Measurements from ENCODE around the gene IRF2BPL. TPM values are rescaled to one million over a fixed set of nuclear protein-coding genes. Genes with fewer than 3 reads are reported as not detected.

The IRF2BPL gene
- total RNA-seq, 2 experiments from 2014 or later, result 23.7 to 25.8 TPM

- peaks cover 4% of the 10 kb centered on the region for H3K4me1 ChIP-seq (ENCODE audit: insufficient read depth, low read length, poor library complexity, severe bottlenecking)
- no peaks in the 10 kb centered on the region for H4K20me1 ChIP-seq (ENCODE audit: insufficient read depth, low read length)
- H3K36me3 ChIP-seq (ENCODE audit: insufficient read depth, low read length), result no peaks in the 10 kb centered on the region
- H3K79me2 ChIP-seq (ENCODE audit: insufficient read depth, low read depth, low read length), result no peaks in the 10 kb centered on the region
- H2AFZ ChIP-seq (ENCODE audit: low read length), result no peak overlapping the region
- CTCF ChIA-PET (ENCODE audit: unreplicated experiment), result no interaction called here
- BruUV-seq (replicated peaks), result no TSS peak
- no peak for DNase-seq (ENCODE audit: low spot score)
- intact Hi-C loops (cut with micrococcal nuclease; ENCODE audit: unreplicated experiment), result loop anchor here (1.0 kb wide), 7 partner anchors 16 to 180 kb away; partner anchors contain the start of gene IRF2BPL
- H3K4me3 ChIP-seq (ENCODE audit: low read depth, low read length, poor library complexity, severe bottlenecking), result no peak overlapping the region
- no peaks in the 10 kb centered on the region for H3K9me3 ChIP-seq (ENCODE audit: low read length)
- POLR2A ChIA-PET, result no interaction called here
- no peaks in the 10 kb centered on the region for H3K9me2 ChIP-seq (ENCODE audit: insufficient read depth, low read length)
- TF ChIP-seq CTCF (conservative IDR thresholded peaks at IDR 0.05; ENCODE audit: low read length) (no peak), EZH2phosphoT487 (IDR thresholded peaks at IDR 0.05; ENCODE audit: borderline replicate concordance, low read depth, low read length) (no peak)
- no peak overlapping the region for H3K4me2 ChIP-seq (ENCODE audit: low read length)
- no peak overlapping the region for H3K27ac ChIP-seq (ENCODE audit: low read depth, low read length, poor library complexity, severe bottlenecking)
Measured at GRCh38 chr14:77052281-77053044, 24.0 kb upstream of the IRF2BPL start.

GRCh38 chr14:77051116-77051515 lies 22.6 kb upstream of the IRF2BPL start:
- Histone ChIP-seq H3K27ac (ENCODE audit: low read depth, low read length, poor library complexity, severe bottlenecking) (no peak overlapping the region), H3K4me2 (ENCODE audit: low read length) (no peak overlapping the region), H2AFZ (ENCODE audit: low read length) (no peak overlapping the region), H3K36me3 (ENCODE audit: insufficient read depth, low read length) (no peaks in the 10 kb centered on the region), H3K9me2 (ENCODE audit: insufficient read depth, low read length) (no peaks in the 10 kb centered on the region), H4K20me1 (ENCODE audit: insufficient read depth, low read length) (no peaks in the 10 kb centered on the region), H3K4me1 (ENCODE audit: insufficient read depth, low read length, poor library complexity, severe bottlenecking) (peaks cover 4% of the 10 kb centered on the region), H3K79me2 (ENCODE audit: insufficient read depth, low read depth, low read length) (no peaks in the 10 kb centered on the region), H3K4me3 (ENCODE audit: low read depth, low read length, poor library complexity, severe bottlenecking) (no peak overlapping the region), H3K9me3 (ENCODE audit: low read length) (no peaks in the 10 kb centered on the region)
- no TSS peak for BruUV-seq (replicated peaks)
- TF ChIP-seq CTCF (conservative IDR thresholded peaks at IDR 0.05; ENCODE audit: low read length) (no peak), EZH2phosphoT487 (IDR thresholded peaks at IDR 0.05; ENCODE audit: borderline replicate concordance, low read depth, low read length) (no peak)
- intact Hi-C loops (cut with micrococcal nuclease; ENCODE audit: unreplicated experiment), result no loop called here
- DNase-seq (ENCODE audit: low spot score), result no peak
- ChIA-PET POLR2A (interaction anchor here (2.4 kb wide), 1 partner anchor 11 kb away, joined by 7 read pairs; no protein-coding TSS in a partner anchor), CTCF (ENCODE audit: unreplicated experiment) (interaction anchor here (0.6 to 0.9 kb wide), 2 partner anchors 23 to 89 kb away, joined by 3 read pairs; no protein-coding TSS in a partner anchor)

- Histone ChIP-seq H4K20me1 (ENCODE audit: insufficient read depth, low read length) (no peaks in the 10 kb centered on the region), H3K4me3 (ENCODE audit: low read depth, low read length, poor library complexity, severe bottlenecking) (no peak overlapping the region), H3K9me2 (ENCODE audit: insufficient read depth, low read length) (no peaks in the 10 kb centered on the region), H3K9me3 (ENCODE audit: low read length) (no peaks in the 10 kb centered on the region), H3K79me2 (ENCODE audit: insufficient read depth, low read depth, low read length) (no peaks in the 10 kb centered on the region), H3K4me2 (ENCODE audit: low read length) (no peak overlapping the region), H3K4me1 (ENCODE audit: insufficient read depth, low read length, poor library complexity, severe bottlenecking) (peaks cover 24% of the 10 kb centered on the region), H2AFZ (ENCODE audit: low read length) (no peak overlapping the region), H3K27ac (ENCODE audit: low read depth, low read length, poor library complexity, severe bottlenecking) (no peak overlapping the region), H3K36me3 (ENCODE audit: insufficient read depth, low read length) (no peaks in the 10 kb centered on the region)
- TF ChIP-seq EZH2phosphoT487 (IDR thresholded peaks at IDR 0.05; ENCODE audit: borderline replicate concordance, low read depth, low read length), result no peak
- no peak for TF ChIP-seq CTCF (conservative IDR thresholded peaks at IDR 0.05; ENCODE audit: low read length)
- ChIA-PET POLR2A (no interaction called here), CTCF (ENCODE audit: unreplicated experiment) (no interaction called here)
- BruUV-seq (replicated peaks), result no TSS peak
- no peak for DNase-seq (ENCODE audit: low spot score)
- intact Hi-C loops (cut with micrococcal nuclease; ENCODE audit: unreplicated experiment), result no loop called here
Measured at GRCh38 chr14:77046721-77047120, 18.2 kb upstream of the IRF2BPL start.

Measured in OCI-LY7 (cell line).